SH-SY5Y (cell line): ENCODE results near the gene SPPL2B.

Source experiments
- GATA2 ChIP-seq: IDR thresholded peaks from 2 replicates; pipeline ENCODE4 v1.6.1; 2011; ENCODE audit warnings: mild to moderate bottlenecking, low read depth, low read length
- GATA3 ChIP-seq: IDR thresholded peaks from 2 replicates; pipeline ENCODE4 v1.6.1; 2011; ENCODE audit warnings: low read depth, mild to moderate bottlenecking, low read length, moderate library complexity

DNA sequence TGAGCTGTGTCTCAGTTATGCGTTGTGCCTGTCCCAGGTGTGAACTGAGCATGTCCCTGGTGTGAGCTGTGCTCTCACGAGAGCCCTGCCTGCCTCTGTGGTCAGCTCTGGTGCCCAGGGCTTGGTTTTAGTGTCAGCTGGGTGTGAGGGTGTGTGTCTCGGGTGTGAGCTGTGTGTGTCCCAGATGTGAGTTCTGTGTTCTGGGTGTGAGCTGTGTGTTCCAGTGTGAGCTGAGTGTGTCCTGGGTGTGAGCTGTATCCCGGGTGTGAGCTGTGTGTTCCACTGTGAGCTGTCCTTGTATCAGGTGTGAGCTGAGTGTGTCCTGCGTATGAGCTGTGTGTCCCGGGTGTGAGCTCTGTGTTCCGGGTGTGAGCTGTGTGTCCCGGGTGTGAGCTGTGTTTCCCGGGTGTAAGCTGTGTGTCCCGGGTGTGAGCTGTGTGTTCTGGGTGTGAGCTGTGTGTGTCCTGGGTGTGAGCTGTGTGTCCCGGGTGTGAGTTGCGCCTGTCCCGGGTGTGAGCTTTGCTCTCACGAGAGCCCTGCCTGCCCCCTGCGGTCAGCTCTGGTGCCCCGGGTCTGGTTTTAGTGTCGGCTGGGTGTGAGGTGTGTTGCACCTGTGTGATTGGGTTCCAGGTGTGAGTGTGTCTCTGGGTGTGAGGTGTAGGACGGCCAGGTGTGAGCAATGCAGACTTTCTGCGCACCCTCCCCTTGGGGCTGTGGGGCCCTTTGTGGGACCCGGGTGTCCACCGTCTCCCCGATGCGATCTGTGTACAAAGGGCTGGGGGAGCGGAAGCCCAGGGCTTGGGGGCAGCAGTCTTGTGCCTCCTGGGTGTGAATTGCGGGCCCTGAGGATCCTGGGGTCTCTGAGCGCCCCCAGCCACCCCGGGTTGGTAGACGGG lies 39.4 kb upstream of the SPPL2B start:
- TF ChIP-seq GATA2 (no peak), GATA3 (no peak)
